GM18511 (cell line): ENCODE data around the gene BATF2.
"Not testable (repeated sequence)": the region's sequence is repeated elsewhere in the genome, so short reads cannot be mapped to it uniquely, and the experiment has no call there.

Experiments used
- ATAC-seq: cut with Tn5 transposase; IDR thresholded peaks from one replicate; pipeline ENCODE4 v1.9.1; 2021; ENCODE audit warnings: mild to moderate bottlenecking, moderate library complexity; ENCODE audit not compliant: unreplicated experiment

BATF2 gene

GRCh38 chr11:65013888-65014725 lies 17.3 kb upstream of the BATF2 start, which contains the start of gene ARL2:
Gene ARL2 (plus strand): TSS chr11:65014160. CDS start chr11:65014208, 48 bp downstream.
- peak; percentile 74 for ATAC-seq

GRCh38 chr11:65013130-65013887 lies 16.5 kb upstream of the BATF2 start:
- ATAC-seq, result peak; percentile 81

DNA sequence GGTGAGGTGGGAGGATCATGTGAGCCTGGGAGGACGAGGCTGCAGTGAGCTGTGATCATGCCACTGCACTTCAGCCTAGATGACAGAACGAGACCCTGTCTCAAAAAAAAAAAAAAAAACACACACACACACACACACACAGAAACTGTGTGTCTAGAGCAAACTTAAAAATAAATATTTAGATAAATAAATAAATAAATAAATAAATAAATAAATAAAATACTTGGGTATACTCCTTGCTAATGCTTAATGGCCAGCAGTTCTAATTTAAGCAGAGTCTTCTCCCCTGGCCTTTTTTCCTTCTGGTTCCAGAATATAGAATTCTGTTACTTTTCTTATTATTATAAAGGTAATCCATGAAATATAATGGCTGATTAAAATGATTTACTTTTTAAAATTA lies 12.1 kb upstream of the BATF2 start:
- no peak for ATAC-seq

DNA sequence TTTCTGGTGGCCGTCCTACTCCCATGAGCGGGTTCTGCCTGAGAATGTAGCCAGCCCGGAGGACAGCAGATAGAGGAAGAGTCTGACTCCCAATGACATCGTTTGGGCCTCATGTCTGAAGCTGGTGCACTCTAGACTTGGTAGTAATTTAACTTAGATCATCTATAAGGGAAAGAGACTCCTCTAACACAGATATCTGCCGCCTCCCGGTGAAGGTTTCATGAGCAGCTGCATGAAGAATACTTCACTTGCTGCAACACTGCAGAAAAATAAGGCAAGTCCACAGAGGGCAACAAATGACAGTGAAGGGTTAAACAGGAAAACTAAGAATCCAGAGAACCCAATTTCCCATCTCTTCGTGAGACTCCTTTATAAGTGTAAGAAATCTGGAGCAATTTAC lies 11.2 kb upstream of the BATF2 start:
- no peak for ATAC-seq

DNA sequence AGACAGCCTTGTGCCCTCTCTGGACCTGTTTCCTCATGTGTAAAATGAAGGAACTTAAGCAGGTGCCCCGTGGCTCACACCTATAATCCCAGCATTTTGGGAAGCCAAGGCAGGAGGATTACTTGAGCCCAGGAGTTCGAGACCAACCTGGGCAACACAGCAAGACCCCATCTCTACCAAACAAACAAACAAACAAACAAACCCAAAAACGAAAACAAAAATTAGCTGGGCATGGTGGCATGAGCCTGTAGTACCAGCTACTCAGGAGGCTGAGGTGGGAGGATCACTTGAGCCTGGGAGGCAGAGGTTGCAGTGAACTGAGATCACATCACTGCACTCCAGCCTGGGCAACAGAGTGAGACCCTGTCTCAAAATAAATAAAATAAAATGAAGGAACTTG lies 7.2 kb upstream of the BATF2 start:
- ATAC-seq, result not testable (repeated sequence)

DNA sequence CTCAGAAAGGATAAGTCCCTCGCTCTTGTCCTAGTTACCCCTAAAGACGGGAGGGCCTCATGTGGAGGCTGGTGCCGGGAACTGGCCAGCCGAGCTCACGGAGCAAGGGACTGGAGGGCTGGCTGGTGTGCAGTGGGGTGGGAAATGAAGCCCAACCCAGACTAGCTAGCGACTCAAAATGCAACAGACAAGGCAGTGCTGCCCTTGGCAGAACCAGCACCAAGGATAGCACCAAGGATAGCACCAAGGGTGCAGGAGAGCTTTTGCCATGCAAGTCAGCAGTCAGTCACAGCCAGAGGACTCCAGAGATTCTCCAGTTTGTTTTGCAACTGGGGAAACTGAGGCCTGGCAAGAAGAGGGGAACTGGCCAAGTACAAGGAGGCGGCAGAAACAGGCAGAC lies 6.5 kb upstream of the BATF2 start:
- no peak for ATAC-seq

DNA sequence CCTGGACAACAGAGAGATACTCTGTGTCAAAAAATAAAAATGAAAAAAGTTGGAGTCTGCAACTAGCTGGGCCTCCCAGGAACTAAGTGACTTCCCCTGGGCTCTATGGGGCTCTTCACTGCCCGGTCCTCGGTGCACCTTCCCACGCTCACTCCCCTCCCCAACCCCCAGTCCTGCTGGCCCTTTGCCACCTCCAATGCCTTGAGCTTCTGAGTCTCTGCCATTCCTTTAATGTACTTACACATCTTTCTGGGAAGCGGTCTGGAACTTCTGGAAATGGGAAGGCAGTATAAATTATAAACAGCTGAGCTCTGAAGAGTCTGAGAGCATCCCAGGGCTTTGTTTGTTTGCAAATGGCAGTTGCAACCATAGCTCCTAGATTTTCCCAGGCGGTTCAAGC lies 5.9 kb upstream of the BATF2 start:
- no peak for ATAC-seq

DNA sequence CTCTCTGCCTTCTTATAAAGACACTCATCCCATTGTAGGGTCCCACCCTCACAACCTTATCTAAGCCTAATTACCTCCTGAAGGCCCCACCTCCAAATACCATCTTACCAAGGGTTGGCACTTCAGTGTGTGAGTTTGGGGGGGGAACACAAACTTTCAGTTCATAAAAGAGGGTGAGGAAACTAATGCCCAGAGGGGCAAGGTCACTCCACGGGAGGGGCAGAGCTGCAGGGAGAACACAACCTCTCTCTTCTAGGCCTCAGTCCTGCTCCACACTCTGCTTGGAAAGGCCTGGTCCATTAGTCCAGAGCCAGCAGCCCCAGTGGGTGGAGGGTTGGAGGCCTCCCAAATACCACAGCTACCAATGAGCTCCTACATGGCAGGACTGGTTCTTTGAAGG lies 2.7 kb upstream of the BATF2 start:
- ATAC-seq, result no peak

DNA sequence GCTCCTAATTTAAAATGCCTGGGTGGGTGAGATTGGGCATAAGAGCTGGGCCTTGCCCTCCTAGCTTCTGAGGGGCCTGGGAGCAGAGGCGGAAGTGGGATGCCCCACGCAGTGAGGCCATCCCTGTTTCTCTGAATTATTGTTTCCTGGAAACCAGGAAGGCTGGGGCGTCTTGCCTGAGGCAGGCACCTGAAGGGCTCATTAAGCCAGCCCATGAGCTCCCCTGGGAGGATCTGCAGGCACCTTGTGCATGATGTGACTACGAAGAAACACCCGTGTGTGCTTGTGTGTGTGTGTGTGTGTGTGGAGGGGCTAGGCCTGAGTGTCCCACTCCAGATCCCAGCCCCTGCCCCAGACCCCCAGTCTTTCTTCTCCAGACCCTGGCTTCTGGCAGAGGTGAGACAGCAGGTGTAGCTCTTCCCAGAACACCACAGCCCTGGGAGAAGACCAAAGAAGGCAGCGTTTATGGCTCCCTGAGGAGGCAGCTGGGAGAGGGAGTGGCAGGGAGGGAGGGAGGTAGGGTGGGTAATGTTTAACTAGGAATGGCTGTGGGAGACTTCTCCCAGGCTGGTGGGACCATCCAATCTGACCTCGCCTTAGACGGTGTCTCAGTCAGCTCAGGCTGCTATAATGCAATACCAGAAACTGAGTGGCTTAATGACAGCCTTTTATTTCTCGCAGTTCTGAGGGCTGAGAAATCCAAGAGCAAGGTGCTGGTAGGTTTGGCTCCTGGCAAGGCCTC lies 2.1 kb upstream of the BATF2 start:
- no peak for ATAC-seq

GRCh38 chr11:64998141-64998540 lies 1.4 kb upstream of the BATF2 start:
- no peak for ATAC-seq

DNA sequence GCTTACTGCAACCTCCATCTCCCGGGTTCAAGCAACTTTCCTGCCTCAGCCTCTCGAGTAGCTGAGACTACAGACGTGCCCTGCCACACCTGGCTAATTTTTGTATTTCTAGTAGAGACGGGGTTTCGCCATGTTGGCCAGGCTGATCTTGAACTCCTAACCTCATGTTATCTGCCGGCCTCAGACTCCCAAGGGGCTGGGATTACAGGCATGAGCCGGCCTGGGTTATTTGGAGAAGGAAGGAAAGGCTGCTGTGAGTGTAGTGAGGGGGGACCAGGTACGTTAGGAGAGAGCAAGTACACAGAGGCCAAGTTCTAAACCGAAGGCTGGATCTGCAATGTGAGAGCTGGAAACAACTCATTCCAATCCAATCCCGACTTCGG lies 453 bp downstream of the BATF2 start:
- no peak for ATAC-seq

DNA sequence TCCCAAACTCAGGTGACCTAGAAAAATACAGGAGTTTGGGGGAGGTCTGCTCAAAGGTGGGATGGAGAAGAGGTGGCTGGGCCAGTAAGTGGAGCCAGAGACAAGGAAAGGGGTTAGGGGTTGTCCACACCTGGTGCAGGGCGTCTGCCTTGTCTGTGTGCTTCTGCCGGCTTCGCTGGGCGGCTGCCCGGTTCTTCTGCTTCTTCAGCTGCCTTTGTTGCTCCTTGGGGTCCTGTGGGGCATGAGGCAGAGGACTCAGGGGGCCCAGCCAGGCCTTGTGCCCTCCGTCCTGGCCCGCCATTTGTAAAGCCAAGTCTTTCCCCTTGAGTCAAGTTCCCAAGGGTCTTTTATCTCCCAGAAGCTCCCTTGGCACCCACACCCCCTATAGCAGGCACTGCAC lies 2.5 kb downstream of the BATF2 start:
- ATAC-seq, result no peak

DNA sequence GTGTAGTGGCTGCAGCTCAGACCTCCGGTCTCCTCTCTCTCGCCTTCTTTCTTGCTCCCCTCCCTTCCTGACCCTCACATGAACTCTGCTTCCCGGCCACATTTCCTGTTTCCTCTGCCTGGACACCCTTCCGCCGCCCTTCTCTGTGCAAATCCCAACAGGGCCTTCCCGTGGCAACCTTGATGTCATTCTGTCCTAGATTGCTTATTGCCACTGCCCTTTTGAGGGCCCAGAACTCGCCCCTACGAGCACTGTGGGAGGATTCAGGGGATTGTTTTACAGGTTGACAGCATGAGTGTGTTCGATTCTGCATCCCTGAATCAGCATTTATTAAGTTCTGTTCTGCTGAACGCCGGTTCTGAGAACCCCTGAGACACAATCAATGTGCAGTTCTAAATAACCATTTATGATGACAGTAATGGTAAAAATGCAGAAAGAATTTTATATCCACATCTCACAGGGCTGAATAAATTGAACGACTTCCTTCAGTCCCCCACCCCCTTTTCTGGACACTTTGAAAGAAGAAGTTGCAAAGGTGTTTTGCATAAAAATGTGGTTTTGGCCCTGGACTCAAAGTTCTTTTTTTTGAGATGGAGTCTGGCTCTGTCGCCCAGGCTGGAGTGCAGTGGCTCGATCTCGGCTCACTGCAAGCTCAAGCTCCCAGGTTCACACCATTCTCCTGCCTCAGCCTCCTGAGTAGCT lies 6.4 kb downstream of the BATF2 start:
- no peak for ATAC-seq

- ATAC-seq, result no peak
Measured at GRCh38 chr11:64989416-64989815, 7.4 kb downstream of the BATF2 start.

DNA sequence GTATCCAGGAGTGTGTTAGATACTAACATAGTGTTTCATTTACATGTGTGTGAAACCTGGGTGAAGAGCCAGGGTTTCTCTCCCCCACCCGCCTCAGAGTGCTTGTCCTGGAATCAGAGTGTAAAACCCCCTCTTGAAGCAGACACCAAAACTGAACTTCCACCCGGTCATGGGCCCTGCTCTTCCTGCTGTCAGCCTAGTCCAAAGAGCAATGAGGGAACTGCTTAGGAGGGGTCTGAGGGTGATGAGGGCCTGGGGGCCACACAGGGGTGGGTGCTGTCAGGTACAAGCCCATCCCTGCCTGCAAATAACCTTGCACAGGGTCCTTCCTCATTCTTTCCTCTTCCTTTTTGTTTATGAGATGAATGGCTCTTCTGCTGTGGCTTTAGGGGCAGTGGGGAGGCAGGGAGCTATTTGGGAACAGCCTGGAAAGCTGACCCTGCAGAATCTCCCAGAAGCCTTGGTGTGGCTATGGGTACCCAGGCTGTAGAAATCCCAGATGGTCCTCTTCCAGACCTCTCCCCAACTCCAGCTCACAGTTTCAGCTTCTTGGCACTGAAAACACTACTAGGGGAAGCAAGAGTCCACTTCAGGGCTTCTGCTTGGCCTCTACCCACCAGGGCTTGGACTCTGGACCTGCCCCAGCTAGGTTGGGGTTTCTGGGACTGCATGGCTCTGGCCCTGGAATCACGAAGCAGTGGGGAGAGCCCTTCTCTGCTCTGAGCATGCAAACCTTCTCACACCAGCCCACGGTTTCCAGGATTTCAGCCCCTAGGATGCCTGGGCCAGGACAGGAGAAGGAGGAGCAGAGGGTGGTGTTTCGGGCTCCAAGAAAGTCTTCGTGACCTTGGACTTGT lies 8.5 kb downstream of the BATF2 start:
- no peak for ATAC-seq

DNA sequence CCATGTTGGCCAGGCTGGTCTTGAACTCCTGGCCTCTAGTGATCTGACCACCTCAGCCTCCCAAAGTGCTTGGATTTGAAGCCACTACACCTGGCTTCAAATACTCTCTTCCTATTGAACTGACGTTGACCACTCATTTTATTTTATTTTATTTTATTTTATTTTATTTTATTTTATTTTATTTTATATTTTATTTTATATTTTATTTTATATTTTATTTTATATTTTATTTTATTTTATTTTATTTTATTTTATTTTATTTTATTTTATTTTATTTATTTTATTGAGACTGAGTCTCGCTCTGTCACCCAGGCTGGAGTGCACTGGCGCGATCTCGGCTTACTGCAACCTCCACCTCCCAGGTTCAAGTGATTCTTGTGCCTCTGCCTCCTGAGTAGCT lies 13.4 kb downstream of the BATF2 start:
- ATAC-seq, result not testable (repeated sequence)

DNA sequence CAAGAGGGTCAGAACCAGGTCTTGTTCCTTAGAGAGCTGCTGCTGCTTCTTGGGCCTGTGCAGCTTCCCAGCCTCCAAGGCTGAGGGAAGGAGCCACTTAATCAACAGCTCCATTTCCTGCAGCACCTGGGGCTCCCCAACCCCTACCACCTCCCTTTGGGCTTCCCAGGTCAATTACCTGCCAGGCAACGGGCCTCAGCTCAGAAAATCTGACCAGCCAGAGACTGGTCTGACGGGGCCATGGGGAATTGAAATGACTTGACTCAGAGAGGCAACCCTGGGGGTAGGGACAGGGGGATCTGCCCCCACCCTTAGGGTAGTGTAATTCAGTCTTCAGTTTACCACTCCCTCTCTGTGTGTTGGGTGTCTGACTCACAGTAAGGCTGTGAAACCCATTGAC lies 20.1 kb downstream of the BATF2 start:
- no peak for ATAC-seq

DNA sequence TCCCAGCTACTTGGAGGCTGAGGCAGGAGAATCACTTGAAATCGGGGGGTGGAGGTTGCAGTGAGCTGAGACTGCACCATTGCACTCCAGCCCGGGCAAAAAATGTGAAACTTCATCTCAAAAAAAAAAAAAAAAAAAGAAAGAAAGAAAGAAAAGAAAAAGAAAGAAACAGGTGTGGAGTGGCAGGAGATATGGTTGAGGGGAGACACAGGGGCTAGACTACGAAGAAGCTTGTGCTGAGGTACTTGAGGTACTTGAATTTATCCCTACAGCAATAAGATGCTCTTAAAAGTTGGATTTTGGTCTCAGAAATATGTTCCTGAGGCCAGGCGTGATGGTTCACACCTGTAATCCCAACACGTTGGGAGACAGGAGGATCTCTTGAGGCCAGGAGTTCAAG lies 22.6 kb downstream of the BATF2 start:
- ATAC-seq, result no peak

DNA sequence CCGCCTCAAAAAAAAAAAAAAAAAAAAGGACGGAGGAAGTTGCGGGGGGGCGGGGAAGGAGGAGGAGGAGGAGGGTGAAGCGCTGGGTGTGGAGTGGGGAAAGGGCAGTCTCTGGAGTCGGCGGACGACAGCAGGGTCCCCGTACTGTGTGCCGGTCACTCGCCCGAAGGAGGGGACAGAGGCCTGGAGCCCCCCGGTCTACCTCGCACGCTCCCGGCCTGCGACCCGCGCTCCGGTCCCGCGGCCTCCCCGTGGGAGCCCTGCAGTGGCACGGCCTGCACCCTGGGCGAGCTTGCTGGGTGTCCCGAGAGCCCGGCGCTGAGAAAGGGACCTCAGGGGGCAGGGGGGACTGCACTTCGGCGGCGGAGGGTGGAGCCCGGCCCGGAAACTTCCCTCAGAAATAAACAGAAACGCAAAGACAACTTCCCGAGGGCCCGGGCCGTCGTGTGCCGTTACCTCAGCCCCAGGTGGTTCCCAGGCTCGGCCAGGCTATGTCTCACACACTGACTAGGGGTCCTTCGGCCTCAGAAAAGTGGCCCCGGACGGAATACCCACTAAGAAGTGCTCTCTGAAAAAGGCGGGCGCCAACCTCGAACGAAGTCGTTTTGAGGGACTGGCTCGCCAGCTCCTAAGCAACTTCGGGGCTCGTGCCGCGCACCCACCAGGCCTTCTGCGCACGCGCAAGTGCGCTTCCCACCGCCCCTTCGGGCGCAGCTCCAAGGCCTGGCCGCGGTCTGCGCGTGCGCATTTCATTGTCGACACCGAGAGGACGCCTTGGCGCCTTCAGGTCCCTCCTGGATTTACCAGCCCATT lies 25.1 kb downstream of the BATF2 start, which contains the start of gene MAJIN:
Gene MAJIN, minus strand, starts transcription at position 688 of the 813 bp plus-strand sequence. CDS start 12,703 bp downstream, outside the sequence.
- no peak for ATAC-seq
